OCI-LY3 (cell line): ENCODE results near the gene LGALS8.

Experiments
- CTCF ChIP-seq: fragments of 200-600, 300-600 bp; sonication (generic); IDR thresholded peaks from 2 replicates; pipeline ENCODE4 v1.5.1; 2014; ENCODE audit warnings: antibody characterized with exemption, low read length, low read depth
- EZH2phosphoT487 ChIP-seq: fragments of 200-600 bp; shearing (Covaris generic); IDR thresholded peaks from 2 replicates; pipeline ENCODE4 v1.6.1; 2018; ENCODE audit warnings: antibody characterized with exemption, mixed run types, low read depth

DNA sequence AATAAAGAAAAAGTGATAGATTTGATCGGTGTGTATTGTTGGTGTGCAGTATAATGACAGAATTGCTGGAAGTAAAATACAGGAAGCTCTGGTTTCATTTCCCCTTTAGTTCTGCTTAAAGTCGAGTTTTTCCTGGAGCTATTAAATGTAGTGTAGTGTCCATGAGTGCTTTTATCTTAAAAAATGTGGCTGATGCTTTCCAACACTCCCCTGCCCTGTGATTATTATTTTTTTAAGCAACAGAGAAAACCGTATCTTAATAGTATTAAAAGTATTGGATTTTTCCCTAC is 1.1 kb downstream of the LGALS8 start:
- no peak for TF ChIP-seq EZH2phosphoT487
- no peak for TF ChIP-seq CTCF
